HG03457 (cell line): ENCODE measurements around the gene LRTM2.
"Not testable (repeated sequence)": the region's sequence is repeated elsewhere in the genome, so short reads cannot be mapped to it uniquely, and the experiment has no call there.

Source experiments
- ATAC-seq: cut with Tn5 transposase; IDR thresholded peaks from one replicate; pipeline ENCODE4 v1.9.1; 2021; ENCODE audit warnings: moderate number of reproducible peaks; ENCODE audit not compliant: unreplicated experiment

The LRTM2 gene

DNA sequence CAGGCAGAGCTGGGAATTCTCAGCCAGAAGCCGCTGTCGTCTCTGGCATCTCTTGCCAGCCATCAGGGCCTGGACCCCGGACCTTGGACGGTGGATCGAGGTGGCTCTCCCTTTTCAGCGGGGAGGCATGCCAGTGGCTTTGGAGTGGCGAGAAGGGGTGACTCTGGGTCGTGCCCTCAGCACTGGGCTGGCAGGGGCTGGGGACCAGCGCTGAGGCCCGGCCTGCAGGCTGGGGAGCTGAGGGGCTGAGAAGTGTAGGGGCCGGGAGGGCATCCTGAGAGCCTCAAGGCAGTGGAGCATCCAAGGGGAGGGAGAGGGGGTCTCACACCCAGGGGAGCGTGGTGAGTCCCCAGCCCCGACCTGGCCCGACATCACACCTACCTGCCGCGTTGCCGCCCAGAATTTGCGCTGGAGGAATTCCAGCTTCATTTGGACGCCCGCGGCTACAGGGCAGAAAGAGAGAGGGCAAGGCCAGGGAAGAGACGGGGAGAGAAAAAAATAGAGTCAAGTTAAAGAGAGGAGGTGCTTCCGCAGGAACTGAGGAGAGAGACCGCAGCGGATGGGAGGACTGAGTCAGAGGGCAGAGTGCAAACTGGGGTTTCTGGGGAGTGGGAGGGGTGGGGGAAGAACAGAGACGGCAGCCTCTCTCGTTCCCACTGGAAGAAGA lies 9.0 kb upstream of the LRTM2 start:
- no peak for ATAC-seq

DNA sequence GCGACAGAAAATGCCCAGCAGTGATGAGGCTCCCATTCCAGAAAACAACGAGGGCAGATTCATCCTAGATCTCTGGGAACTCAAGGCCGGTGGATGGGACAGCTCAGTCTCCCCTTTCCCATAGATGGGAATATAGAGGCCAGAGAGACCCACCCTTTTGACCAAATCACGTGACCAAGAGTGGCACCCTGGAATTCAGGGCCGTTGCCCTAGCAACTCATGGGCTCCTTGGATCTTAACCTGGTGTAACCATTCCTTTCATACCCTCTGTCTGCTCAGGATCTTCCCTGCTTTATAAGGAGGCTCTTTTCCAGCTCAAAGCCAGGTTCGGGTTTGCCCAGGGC lies 8.4 kb upstream of the LRTM2 start:
- no peak for ATAC-seq

DNA sequence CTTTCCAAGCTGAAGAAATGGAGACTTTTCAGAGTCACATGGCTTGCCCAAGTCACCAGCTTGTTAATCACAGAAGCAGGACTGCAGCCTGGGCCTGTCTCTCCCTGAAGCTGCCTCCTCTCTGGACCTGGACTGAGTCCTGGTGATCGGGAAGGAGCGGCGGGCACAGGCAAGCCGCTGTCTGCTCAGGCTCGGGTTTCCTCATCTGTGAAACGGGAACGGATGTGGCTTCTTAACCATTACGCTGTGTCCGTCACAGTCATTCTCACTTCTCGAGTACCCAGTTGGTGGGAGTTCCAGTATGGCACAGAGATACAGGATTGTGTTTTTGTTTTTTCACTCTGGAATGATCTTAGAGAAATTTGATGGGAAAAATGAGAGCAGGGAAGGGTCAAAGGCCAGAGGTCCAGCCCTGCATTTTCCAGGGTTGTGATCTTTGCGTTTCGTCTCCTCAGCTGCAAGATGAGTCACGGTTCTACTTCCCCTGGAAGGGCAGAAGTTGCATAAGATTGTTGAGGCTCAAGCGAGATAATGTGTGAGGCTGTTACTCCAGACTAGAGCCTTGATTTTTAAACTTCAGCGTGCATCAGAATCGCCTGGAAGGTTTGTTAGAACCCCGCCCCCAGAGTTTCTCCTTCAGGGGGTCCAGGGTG lies 7.6 kb upstream of the LRTM2 start:
- ATAC-seq: no peak

DNA sequence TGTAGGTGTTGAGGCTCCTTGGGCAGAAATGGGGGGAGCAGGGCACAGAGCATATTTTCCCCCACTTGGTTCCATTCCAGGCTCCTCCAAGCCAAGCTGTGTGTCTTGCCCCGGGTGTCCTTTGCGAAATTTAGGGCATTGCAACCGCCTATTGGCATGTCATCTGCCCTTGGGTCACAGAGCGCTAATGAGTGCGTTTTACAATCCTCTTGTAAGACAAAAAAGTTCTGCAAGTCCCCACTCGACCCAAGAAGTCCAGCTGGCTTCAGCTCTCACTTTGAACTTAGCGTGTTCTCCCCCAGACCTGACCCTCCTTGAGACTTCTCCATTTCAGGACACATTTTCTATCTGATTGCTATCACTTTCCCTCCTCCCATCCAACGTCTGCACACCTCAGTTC lies 6.1 kb upstream of the LRTM2 start:
- ATAC-seq: no peak

DNA sequence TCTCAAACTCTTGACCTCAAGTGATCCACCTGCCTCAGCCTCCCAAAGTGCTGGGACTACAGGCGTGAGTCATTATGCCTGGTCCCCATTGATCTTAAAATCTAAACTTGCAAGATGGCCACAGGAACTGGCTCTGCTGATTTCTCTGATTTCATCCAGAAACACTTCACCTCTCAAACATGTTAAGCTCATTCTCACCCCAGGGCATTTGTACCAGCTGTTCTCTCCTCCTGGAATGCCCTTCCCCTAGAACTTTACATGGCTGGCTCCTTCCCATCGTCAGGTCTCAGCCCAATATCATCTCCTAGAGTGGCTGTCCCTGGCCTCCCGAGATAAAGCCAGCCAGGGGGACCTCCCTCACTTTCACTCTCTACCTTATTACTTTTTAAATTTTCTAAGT lies 5.3 kb upstream of the LRTM2 start:
- ATAC-seq: no peak

DNA sequence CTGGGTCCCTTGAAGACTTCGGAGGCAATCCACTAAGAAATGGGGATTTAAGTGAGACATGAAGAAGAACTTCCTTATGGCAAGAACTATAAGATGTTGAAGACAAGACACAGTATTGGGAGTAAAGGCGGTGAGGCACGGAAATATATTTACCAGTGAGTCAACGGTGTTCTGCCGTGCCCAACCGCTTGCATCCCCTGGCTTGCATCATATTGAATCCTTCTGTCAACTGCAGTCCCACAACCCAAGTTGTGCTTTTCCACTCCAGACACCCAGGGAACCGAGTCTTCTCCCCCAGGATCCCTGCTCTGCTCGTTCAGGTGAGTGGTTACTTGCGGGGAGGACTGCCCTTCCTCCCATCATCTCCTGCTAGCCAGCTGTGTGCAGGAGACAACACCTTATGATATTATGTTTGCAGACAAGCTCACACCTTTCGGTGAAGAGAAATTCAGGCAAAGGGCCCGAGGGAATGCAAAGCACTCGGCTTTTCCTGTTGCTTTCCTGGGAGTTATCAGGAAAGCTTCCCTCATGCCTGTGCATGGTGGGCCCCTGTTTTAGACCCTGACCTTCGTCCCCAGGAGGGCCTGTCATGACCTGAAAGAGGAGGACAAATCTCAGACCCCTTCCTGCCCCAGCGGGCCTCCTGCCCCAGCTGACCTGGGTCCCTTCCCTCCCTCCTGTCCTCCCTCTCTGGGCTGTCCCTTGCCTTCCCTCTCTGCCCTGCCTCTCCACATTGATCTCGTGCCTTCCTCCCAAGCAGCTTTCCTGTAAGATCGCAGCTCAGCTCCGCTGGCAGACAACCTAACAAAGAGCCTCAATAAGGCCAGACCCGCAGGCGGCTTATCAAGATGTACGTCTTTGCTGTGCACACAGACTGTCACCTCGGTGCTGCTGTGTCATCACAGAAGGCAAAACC lies 4.3 kb upstream of the LRTM2 start:
- ATAC-seq: no peak

DNA sequence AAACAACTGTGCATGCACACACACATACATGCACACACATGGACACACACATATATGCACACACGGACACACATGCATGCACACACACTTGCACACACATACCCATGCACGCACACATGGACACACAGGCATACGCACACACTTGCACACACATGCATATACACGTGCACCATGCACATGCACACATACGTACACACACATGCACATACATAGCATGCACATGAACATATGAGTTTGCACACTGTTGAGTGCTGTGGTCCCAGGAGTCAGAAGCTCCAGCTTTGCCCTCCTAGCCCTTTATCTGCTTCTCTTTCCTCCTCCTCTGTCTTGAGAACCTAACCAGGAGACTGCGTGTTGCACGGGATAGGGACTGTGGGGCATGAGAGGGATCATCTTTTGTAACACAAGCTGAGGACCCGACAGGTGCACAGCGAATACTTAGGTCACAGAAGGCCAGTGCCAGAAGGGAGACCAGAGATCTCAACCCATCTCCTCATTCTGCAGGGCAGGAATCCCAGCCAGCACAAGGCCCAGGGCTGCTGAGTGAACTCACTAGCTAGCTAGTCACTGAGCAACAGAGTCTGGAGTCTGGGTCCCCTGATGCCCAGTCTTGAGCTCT lies 3.5 kb upstream of the LRTM2 start:
- no peak for ATAC-seq

DNA sequence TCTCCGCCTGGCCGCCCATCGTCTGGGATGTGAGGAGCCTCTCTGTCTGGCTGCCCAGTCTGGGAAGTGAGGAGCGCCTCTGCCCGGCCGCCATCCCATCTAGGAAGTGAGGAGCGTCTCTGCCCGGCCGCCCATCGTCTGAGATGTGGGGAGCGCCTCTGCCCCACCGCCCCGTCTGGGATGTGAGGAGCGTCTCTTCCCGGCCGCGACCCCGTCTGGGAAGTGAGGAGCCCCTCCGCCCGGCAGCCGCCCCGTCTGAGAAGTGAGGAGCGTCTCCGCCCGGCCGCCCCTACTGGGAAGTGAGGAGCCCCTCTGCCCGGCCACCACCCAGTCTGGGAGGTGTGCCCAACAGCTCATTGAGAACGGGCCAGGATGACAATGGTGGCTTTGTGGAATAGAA lies 2.4 kb upstream of the LRTM2 start:
- not testable (repeated sequence) for ATAC-seq

DNA sequence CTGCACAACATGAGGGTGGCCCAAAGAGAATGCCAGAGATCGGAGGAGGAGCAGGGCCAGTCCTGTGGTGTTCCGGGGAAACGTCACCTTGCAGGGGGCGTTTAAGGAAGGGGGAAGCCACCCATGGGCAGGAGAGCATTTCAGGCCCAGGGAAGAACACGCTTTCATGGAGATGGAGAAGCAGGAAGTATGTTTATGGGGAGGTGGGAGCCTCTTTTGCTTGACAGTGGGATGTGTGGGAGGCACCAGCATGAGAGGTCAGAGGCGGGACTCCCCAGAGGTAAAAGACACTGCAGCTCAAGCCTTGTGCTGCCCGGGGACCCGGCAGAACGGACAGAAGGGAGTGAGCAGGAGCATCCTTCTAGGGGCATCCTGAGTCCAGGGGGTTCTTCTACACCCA lies 1.3 kb upstream of the LRTM2 start:
- no peak for ATAC-seq

DNA sequence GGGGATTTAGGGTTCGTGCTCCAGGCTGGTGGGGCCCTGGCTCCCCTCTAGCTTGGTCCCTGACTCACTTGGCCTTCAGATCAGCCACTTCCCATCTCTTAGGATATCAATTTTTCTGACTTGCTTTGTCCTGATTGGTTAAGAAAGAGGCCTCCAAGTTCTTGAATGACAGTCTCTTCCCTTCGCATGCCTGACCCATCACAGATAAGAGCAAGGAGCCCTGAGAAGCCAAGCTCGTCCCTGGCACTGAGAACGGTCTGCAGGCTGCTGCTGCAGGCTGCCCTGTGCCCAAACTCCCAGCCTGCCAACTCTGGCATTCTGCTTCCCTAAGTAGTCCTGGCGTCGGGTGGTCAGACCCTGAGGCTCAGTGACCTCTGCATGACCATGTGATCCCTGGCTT lies 794 bp upstream of the LRTM2 start:
- no peak for ATAC-seq

DNA sequence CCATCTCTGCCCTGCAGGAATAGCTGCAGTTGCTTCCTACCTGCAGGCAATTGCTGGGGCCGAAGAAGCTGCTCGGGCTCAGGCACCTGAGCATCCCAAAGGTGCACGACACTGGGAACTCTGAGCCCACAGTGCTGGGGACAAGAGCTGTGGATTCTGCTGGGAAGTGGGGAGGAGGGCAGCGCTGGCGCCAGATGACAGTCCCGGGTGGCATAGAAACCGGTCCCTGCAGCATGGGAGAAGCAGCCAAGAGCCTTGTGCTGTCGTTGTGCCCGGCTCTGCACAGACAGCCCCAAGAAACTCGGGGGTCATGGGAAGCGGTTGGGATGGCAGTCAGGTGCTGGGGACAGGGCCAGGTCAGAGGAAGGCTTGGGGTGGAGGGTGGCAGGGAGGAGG lies 529 bp downstream of the LRTM2 start:
- no peak for ATAC-seq

DNA sequence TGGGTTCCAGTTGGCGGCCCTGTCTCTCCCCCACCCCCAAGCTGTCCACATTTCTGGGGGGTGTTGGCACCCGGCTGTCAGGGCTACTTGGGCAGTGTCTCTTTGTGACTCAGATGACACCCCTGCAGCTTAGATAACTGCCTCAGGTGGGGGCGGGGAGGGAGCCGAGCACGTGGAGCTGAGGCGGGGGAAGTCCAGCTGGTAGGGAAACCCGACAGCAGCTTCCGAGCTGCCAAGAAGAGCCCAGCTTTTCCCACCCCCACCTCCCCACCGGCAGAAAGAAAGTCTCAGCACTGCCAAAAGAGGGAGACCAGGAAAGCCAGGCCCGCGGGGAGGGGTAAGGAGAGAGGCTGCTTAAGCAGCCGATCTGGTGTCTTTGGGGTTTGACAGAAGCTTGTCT lies 1.4 kb downstream of the LRTM2 start:
- ATAC-seq: no peak

DNA sequence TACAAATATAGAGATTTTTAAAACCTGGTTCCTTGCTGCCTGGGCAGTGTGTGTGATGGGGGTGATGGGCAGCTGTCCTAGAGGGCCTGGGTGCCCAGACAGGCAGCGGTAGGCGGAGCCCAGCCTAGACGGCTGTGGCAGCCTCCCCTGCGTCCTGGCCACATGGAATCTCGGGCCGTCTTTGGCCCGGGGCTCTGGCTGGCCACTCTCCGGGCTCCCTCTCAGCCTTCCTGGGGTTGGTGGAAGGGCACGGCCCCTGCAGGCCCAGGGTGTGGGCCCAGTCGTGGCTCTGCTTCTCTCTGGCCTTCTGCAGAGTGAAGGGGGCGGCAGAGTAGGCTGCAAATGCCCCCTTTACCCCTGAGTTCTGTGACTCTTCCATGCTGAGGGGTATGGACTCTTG lies 2.3 kb downstream of the LRTM2 start:
- ATAC-seq: no peak

DNA sequence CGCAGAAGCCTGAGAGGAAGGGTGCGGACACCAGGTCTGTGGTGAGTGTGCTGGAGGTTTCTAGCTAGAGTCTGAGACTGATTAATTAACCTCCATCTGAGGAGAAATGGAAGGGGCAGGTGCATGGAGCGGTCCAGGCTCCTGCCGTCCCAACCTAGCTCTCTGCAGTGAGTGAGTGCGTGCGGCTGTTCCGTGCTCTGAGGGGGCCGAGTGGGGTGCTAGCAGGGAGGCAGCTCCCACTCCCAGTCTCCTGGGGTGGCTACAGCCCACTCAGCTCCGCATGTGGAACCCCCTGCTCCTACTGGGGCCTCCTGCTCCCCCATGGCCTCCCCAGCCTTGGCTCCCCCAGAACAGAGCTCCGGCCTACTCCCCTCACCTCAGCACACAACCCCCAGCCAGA lies 2.9 kb downstream of the LRTM2 start:
- ATAC-seq: no peak

DNA sequence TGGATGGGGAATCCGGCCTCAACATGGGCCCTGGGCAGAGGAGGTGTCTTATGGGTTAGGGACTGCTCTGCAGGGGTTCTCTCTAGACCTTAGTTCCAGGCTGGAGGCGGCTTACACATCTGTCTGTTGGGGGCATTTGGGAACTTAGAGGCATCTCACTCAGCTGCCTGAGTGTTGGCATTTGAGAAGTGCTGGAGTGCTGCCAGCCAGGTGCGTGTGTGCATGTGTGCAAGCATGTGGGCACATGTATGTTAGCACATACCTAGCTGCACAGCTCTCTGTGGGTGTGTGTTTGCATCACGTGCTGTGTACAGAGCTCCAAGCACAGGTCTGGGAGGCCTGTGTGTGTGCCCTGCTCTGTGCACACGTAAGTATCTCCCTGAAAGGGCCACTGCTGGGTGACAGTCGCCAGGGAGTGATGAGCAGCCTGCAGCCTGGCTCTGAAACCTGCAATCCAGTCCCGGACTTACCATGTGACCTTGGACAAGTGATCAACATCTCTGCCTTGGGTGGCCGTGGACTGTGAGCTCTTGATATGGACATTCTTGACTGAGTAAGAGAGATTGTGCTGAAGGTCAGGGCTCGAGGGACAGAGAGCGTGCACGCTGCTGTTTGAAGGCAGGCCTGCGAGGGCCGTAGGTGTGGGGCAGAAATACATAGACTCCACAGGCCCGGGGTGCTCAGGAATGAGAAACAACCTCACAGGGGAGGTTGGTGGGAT lies 5.2 kb downstream of the LRTM2 start:
- ATAC-seq: no peak

DNA sequence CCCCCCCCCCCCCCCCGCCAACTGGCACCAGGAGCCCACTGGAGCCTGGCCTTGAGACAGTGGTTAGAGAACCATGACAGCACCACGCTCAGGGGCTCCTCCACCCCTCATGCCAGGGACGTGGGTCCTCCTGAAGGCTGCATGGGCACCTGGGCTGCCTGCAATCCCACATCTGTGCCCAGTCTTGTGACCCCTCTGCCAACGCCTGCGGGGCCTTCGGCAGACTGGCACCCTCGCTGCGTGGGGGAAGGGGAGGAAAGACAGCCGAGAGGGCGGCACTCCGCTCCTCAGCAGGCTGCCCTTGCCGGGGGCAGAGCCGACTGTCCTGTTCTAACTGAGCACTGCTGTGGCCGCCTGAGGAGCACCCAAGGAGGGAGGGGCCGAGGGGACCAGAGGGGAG lies 6.0 kb downstream of the LRTM2 start:
- ATAC-seq: no peak

DNA sequence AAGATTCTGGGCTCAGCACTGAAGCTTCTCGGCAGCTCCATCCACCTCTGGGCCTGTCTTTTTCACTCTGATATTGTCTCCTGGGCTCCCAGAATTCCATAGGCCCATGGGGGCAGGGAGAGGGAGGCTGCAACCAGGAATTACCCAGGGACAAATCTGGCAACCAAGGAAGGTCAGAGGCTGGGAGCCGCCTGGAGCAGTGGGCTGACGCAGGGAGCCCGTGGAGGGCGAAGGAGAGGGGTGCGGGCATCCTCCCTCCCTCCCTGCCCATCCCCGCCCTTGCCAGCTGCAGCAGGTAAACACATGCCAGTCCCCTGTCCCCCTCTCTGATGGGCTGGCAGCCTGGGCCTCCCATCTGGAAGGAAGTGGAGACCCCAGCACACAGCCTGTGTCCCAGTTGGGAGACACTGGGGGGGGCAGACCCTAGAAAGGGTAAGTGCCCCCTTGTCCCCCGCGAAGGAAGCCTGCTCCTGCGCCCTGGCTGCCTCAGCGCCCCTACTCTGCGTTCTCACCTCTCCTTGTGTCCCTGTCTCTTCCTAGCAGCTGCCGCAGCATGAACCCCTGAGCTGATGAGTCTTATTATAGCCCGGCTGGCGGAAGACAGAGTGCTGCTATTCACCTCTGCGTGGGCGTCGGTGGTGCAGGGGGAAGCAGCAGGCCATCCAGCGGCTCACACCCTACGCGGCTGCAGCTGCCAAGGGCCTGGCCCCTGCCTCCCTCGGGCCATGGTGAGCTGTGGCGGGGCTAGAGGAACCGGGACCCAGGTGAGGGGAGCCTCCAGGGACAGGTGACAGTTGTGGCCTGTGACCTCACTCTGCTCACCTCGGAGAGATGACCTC lies 6.7 kb downstream of the LRTM2 start:
- no peak for ATAC-seq

DNA sequence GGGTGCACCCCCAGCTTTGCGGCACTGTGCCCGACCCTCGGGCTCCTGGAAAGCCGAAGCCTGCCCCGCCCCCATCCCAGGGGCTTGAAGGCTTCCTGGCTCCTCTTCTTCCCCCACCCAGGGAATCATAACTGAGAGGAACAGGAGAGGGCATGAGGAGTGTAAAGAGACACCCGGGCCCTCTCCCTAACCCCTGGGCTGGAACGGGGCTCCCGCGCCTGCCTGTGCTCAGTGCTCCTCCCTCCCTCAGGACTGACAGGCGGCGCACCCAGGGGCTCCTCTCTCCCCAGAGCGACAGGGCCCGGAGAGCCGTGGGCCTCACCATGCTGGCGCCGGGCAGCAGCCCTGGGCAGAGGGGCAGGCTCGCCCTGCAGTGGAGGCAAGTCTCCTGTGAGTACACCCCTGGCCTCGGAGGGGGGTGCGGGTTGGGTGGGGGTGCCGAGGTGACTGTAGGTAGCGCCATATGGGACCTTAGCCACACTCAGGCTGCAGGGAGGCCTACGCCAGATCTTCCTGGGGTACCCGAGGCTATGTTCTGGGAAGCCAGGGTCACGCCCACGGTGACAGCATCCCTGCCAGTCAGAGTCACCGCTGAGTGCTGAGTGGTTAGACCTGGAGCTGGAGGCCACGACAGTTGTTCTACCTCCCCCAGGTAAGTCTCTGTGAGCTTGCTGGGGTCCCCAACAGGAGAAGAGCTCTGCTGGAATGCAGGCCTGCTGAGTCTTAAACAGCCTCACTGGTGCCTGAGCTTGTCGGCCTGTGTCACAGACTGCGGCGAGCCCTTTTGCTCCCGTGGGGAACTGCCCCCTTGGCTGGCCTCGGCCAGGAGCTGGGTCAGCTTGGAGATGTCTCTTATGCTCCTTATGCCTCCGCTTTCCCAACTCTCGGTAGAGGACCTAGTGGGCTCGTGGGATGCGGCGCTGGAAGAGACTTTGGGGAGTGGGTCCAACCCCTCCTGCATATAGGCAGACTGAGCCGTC lies 7.8 kb downstream of the LRTM2 start:
- ATAC-seq: no peak

DNA sequence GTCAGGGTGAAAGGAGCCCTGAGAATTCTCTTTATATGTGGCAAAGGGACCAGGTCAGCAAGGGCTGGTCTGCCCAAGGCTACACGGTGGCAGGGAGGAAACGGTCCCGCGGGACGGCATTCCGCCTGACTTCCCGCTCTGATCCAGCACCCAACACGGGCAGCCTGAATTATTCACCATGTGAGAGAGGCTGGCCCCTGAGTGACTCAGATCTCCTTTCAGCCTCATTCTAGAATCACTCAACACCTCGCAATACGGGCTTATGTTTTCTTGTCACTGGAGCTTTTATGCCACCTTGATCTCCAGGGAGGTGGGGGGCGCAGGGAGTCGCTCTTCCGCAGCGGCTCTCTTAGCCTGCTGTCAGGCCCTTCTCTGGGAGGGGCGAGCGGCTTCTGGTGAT lies 8.5 kb downstream of the LRTM2 start:
- no peak for ATAC-seq
